Activated naive CD4-positive, alpha-beta T cell (primary cell): ENCODE measurements around the gene PLCB4.

ENCODE experiments used
- DNase-seq, 4 experiments: peaks; one replicate each; lab custom pipeline; 2025; lab: John Stamatoyannopoulos, UW

Gene PLCB4

GRCh38 chr20:9498322-9498721, 429.4 kb downstream of the PLCB4 start:
- no peak for DNase-seq

- DNase-seq = no peak
Measured at GRCh38 chr20:9499126-9499899, 430.4 kb downstream of the PLCB4 start.

DNA sequence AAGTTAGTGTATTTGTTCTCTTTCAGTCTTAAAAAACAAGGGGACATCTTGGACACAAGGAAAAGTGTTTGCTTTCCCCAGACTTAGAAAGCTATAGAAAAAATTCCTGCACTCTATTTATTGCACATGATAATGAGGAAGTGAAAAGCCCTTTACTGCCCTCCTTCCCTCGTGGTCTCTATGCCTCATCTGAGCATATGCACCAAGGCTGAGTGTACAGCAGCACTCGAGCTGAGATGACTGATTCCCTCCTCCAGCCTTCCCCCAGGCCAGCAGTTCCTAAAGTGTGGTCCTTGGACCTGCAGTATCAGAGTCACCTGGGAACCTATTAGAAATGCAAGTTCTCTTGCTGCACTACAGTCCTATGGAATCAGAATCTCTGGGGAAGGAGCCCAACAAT, 431.2 kb downstream of the PLCB4 start:
- DNase-seq = no peak

DNA sequence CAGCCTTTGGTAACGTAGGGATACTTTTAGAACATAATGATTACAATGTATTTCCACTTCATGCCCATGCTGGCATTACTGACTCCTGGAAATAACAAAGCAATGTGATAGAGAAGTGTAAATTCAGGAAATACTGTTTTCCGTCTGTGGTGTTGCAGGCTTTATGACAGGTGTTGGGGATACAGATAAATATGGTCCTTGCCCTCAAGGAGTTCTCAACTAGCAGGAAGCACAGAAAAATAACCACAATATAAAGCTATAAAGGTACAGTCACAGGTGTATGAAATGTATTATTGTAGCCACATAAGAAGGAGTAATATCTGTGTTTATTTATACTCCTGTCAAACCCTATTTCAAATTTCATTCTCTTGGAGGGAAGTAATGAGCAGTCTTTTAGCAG, 432.6 kb downstream of the PLCB4 start:
- DNase-seq = no peak

DNA sequence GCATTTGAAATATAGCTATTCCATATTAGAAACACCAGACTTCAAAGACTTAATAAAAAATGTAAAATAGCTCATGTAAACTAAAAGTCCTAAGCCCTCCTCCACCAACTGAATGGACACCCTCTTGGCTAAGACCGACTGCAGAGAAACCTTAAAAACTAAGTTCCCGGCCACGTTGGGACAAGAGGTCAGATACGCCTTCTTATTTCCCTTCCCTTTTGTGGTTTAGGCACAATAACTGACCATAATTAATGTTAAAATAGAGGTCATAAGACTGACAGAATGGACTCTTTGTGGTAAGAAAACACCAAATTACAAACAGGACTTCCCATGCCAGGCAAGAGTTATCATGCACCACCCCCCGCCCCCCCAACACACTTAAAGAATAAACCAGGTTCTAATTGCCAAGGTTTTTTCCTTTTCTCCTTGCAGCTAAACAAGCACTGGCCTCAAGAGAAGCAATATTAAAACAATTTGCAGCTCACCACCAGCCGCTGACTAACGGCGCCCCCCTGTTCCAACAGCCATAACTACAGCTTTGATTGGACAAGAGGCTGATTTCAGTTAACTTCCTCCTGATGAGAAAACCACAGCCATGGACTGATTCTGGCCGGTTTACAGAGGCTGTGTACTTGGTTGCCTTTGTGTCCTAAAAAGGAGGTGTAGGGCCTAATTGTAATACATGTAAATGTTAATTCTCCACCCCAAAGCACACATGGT, 434.8 kb downstream of the PLCB4 start:
- DNase-seq = no peak

- DNase-seq = no peak
Measured at GRCh38 chr20:9506280-9506821, 437.5 kb downstream of the PLCB4 start.

DNA sequence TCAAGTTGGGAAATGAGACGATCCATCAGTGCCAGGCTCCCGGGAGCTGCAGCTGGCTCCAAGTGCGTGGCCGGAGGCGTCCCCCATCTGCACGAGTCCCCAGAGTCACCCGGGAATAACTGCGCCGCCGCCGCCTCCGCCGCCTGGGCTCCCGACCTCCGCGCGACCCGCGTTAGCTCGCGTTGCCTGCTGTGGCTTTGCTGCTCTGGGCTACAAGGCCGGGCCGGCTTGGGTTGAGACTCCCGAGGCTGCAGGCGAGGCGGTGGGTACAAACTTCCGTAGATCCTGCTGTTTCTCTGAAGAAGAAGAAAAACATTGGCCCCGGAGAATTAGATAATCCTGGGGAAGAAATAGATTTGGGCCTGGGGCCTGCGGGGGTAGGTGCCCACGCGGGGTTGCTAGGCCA, 438.1 kb downstream of the PLCB4 start:
- no peak for DNase-seq

DNA sequence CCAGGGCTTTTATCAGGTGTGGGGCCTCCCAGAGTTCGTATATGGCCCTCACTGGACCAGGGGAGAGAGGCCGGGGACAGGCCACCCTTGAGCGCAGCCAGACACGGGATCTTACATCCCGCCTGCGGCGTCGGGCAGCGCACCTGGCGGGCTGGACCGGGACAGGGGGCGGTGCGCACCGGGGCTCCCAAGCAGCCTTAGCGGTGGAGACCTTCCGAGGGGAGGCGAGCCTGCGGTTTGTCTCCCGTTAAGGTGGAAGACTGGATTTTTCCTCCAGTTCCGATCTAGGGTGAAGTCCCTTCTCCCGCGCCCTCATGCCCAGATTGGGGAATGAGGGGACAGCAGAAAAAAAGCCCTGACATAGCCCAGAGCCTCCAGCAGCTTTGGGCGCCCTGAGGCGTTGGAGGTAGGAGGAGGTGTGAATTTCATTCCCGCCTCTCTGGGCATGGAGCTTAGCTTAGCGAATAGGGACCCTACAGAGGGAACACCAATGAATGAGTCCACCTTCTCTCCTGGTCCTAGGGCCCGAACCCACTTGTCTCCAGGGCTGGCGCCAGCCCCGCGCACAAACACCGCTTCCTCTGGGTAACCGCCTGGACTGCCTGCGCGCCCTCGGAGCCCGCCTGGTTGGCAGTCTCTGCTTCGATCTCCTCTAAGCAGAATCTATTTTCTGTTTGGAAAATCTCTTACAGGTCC, 438.8 kb downstream of the PLCB4 start:
- no peak for DNase-seq

DNA sequence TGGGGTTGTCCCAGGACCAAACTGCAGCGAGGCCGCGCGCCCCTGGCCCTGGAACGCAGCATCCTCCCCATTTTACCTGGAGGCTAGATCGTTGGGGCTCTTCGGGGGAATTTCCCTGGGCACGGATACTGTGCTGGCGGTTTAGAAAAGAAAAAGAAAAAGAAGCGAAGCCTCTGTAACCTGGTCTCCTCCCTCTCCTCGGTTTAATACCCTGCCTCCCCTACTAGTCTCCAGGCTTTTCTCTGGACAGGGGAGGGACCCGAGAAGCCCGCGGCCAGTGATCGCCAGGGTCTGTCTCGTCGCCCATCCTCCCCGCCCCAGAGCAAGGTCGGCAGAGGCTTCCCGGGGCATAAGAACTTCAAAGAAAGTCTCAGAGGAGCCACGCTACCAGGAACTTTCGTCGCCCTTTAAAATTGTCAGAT, 439.4 kb downstream of the PLCB4 start:
- no peak for DNase-seq

- no peak for DNase-seq
Measured at GRCh38 chr20:9508696-9509178, 439.9 kb downstream of the PLCB4 start.

DNA sequence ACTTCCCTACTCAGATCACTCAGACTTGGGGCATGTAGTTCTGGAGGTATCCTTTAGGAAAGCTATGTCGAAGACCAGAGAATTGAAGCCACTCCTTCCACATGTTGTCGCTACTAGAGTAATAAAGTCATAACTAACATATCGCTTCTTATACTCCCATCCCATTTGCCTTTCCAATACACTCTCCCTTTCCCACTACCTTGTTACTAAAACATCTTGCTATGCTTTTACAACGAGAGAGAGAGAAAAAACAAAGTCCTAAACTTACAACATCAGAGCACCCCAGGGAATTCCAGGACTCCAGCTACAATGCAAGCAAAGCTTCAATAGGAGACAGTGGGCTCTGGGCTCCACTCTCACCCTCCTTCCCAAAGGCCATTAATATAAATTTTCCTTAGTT, 440.4 kb downstream of the PLCB4 start:
- DNase-seq = no peak

DNA sequence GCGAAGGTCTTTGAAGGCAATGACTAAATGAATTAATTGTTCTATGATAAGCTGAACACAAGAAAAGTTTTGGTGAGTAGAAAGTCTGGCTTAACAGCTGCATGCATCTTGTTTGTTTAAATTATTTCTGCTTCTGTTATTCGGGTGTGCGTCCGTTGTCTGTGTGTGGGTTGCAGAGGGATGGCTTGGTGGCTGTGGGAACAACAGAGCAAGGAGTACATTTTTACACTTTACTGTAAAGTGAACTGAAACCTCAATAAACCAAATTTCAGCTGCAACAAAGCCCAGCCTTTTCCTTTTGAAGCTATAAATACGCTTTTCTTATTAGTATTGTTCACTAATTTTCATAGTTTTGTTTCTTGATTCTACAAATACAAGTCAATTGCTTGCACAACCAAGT, 442.0 kb downstream of the PLCB4 start:
- no peak for DNase-seq

GRCh38 chr20:9514072-9514460, 445.2 kb downstream of the PLCB4 start:
- DNase-seq = no peak

DNA sequence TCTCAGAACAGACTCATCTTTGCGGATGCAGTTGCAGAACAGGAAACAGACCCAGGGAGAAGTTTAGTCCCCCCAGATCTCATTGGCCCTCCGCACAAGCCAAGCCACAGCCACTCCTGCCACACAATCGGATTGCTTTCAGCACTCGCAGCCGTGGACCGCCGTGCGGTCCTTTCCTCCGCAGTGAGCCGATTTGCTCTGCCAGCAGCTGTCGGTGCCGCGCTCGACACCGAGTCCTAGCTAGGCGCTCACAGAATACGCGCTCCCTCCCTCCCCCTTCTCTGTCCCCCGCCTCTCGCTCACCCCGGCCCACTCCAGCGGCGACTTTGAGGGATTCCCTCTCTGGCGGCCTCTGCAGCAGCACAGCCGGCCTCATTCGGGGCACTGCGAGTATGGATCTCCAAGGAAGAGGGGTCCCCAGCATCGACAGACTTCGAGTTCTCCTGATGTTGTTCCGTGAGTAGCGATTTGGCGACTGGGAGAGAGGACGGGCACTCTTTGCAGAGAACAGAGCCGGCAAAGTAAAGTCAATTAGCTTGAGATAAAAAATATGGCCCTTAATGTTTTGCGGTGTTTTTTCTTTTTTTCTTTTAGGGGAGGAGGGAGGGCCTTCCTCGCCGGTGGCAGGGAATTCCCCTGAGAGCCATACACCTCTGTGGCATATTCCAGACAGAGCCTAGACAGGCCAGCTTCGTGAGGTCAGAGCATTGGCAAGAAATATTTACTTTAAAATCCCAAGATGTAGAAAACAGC, 445.8 kb downstream of the PLCB4 start, which contains the start of gene LAMP5:
TSS of gene LAMP5 (plus strand) at position 130 of the 753 bp plus-strand sequence. CDS start at position 393, 263 bp downstream.
- no peak for DNase-seq

DNA sequence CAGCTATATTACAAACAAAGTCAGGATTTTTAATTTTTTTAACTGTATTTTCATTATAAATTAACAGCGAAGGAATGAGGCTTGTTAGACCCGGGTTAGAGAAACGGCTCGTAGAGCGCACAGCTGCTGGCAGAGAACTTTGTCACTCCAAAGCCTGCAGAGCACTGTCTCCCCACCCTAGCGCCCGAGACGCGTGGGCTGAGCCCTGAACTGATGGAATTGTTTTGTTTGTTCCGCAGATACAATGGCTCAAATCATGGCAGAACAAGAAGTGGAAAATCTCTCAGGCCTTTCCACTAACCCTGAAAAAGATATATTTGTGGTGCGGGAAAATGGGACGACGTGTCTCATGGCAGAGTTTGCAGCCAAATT, 446.3 kb downstream of the PLCB4 start:
- no peak for DNase-seq

- no peak for DNase-seq
Measured at GRCh38 chr20:9515741-9516233, 446.9 kb downstream of the PLCB4 start.

DNA sequence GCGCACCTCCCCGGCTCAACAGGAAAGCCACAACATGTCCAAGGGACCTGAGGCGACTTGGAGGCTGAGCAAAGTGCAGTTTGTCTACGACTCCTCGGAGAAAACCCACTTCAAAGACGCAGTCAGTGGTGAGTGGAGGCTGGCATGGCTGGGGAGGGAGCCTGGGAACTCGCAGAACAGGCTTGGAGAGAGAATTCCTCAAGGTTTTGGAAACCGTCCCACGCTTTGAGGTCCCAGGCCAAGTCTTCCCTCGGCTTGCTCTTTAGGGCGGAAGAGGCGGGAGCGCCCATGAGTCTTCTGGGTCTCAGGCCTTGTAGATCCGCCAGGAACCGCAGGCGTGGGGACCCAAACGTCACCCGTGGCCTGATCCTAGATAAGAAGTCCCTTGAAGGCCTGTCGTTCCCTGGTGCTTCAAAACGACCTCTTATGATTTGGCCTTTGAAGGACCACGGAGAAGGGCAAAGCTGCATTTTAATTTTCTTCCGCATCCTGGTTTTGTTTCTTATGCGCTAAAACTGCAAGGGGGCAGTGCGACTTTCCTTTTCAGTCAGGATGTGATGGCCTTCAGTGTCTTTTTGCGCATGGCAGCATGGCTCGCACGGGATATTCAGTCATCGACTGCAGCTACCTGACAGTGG, 447.5 kb downstream of the PLCB4 start:
- no peak for DNase-seq

- no peak for DNase-seq
Measured at GRCh38 chr20:9517297-9518162, 448.6 kb downstream of the PLCB4 start.

DNA sequence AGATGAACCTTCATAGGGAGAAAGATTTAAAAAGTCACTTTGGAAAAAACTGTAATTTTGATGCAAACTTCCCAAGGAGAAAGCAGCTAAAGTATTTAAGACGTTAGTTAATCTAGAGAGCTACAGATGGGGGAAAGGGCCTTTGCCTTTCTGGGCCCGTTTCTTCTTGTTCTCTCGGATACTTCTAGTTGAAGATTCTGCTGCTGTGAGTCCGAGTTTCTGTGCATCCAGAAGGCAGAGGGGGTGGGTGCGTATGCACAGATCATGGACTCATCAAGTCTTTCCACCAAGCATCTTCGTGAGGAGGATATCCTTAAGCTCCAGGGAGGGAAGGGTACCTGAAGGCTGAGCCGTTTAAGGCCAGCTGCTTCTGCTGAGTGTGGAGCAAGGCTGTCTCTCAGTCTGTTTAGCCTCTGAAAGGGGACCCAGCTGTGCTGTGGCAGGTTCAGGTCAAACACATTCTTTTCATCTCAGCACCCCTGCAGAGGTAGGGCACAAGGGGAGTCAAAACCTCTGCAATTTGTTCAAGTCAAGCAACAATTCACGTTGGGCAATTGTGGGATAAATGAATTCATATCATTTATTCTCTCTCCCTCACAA, 449.8 kb downstream of the PLCB4 start:
- DNase-seq = no peak

DNA sequence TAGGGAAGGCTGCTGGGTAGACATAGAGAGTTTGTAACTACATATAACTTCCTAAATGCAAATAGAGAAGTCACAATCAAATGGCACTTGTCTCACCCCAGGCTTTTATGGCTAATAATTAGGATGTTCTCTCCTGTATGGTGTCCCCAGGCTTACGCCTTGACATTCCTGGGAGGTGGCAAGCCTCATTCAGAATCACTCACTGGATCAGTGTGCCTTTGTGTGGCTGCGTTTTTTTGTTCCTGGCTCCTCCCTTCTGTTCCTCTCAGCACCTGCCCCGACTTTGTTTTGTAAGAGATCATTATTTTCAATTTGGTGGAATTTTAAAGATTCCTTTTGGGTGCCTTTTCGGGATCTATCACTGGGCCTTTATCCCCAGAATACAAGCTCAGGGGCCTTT, 451.2 kb downstream of the PLCB4 start:
- no peak for DNase-seq
